Esophagus muscularis mucosa (tissue), 4 donors: ENCODE measurements around the gene LIN9. TPM values are rescaled to one million over a fixed set of nuclear protein-coding genes. Genes with fewer than 3 reads are reported as not detected.
A peak's percentile ranks its signal among the peaks of the same experiment; 100 is the strongest.

Source experiments
- DNase-seq: peaks from one replicate; pipeline ENCODE4 v3.0.0-alpha.2; 2017; ENCODE audit errors: extremely low spot score
- H3K27ac ChIP-seq, 4 donors: fragments of 200-600 bp; sonication (generic); replicated peaks in 1 of 4; 1 replicate in 3 of 4; 2 replicates in 1 of 4; pipeline ENCODE4 v1.5.1; 2016 to 2019; ENCODE audit warnings: mild to moderate bottlenecking in 1 of 4
- H3K27me3 ChIP-seq, 4 donors: fragments of 200-600 bp; sonication (generic); one replicate each; pipeline versions ENCODE4 v1.5.1 to v1.6.0; 2016 to 2019
- H3K36me3 ChIP-seq, 4 donors: fragments of 200-600 bp; sonication (generic); one replicate each; pipeline ENCODE4 v1.5.1; 2016 to 2019
- H3K4me1 ChIP-seq, 4 donors: fragments of 200-600 bp; sonication (generic); one replicate each; pipeline ENCODE4 v1.5.1; 2016 to 2019
- H3K4me3 ChIP-seq, 4 donors: fragments of 200-600 bp; sonication (generic); 1 replicate in 2 of 4; 2 replicates in 2 of 4; pipeline ENCODE4 v1.5.1; 2016 to 2019; ENCODE audit warnings: mild to moderate bottlenecking in 4 of 4, moderate library complexity in 1 of 4
- H3K9me3 ChIP-seq, 4 donors: fragments of 200-600 bp; sonication (generic); 1 replicate in 3 of 4; 2 replicates in 1 of 4; pipeline ENCODE4 v1.5.1; 2016 to 2019
- CTCF ChIP-seq, 3 experiments: fragments of 200-600 bp in 2 of 3; fragments of 450-650 bp in 1 of 3; sonication (generic) in 2 of 3; IDR thresholded peaks; one replicate each; pipeline ENCODE4 v1.5.1; 2017 to 2019; ENCODE audit warnings: antibody characterized with exemption in 3 of 3, mild to moderate bottlenecking in 2 of 3, moderate library complexity in 1 of 3
- EP300 ChIP-seq: sonication (generic); formaldehyde crosslinking; IDR thresholded peaks from one replicate; pipeline ENCODE4 v1.6.1; 2017; ENCODE audit warnings: antibody characterized with exemption
- POLR2A ChIP-seq: fragments of 450-650 bp; IDR thresholded peaks from one replicate; pipeline ENCODE4 v1.6.1; 2017; ENCODE audit warnings: antibody characterized with exemption, moderate library complexity, mild to moderate bottlenecking, low read depth
- POLR2AphosphoS5 ChIP-seq, 2 donors: sonication (generic); formaldehyde crosslinking; IDR thresholded peaks; one replicate each; pipeline ENCODE4 v1.6.1; 2017; ENCODE audit warnings: antibody characterized with exemption in 2 of 2
- WGBS: methylation state at CpG from one replicate; pipeline ENCODE4 v1.1.5; 2018; 5-methylcytosine and 5-hydroxymethylcytosine counted together
- intact Hi-C: fragments of 100-400 bp; cut with DNase I; formaldehyde crosslinking; loops from one replicate; pipeline ENCODE4 v1.15.1; 2023
- total RNA-seq, 4 donors: library from RNA; depleted of rRNA; stranded (reverse); fragments of >200 nt; gene quantifications; one replicate each; pipeline versions ENCODE4 v1.1.0 to v1.2.1, GENCODE V29; 2016

Gene LIN9
- total RNA-seq, 4 donors from 2014 or later: 2.1 to 4.6 (median 2.8) TPM

GRCh38 chr1:226248796-226249195 lies 60.2 kb downstream of the LIN9 start:
- Histone ChIP-seq H3K9me3 (no peaks in the 10 kb centered on the region), H3K4me3 (no peak overlapping the region), H3K4me1 (peaks cover 0 to 11% (median 9%) of the 10 kb centered on the region in 4 donors), H3K27ac (no peak overlapping the region), H3K36me3 (peaks cover 0 to 20% (median 6%) of the 10 kb centered on the region in 4 donors), H3K27me3 (no peaks in the 10 kb centered on the region)
- intact Hi-C loops: no loop called here
- no peak for DNase-seq
- 65% methylated on average over 3 of the region's 3 CpGs for WGBS
- no peak for TF ChIP-seq EP300
- TF ChIP-seq POLR2A: no peak
- TF ChIP-seq CTCF (IDR thresholded peaks at IDR 0.05): no peak
- TF ChIP-seq POLR2AphosphoS5 (IDR thresholded peaks at IDR 0.05): no peak

- H3K27ac ChIP-seq: peak overlapping the region in 3 of 4 donors; percentile 6 to 41 (median 36)
- no peak for DNase-seq
- intact Hi-C loops: no loop called here
- H3K9me3 ChIP-seq: no peaks in the 10 kb centered on the region
- H3K4me3 ChIP-seq: no peak overlapping the region
- TF ChIP-seq EP300 (no peak), POLR2A (no peak), CTCF (IDR thresholded peaks at IDR 0.05) (no peak), POLR2AphosphoS5 (IDR thresholded peaks at IDR 0.05) (no peak)
- 23% methylated on average over 2 of the region's 2 CpGs for WGBS
- peaks cover 0 to 20% (median 6%) of the 10 kb centered on the region in 4 donors for H3K36me3 ChIP-seq
- H3K27me3 ChIP-seq: no peaks in the 10 kb centered on the region
- peaks cover 0 to 11% (median 9%) of the 10 kb centered on the region in 4 donors for H3K4me1 ChIP-seq
Measured at GRCh38 chr1:226248091-226248490, 60.9 kb downstream of the LIN9 start.

- DNase-seq: no peak
- Histone ChIP-seq H3K27me3 (no peaks in the 10 kb centered on the region), H3K27ac (no peak overlapping the region), H3K4me3 (no peak overlapping the region), H3K36me3 (peaks cover 0 to 21% (median 10%) of the 10 kb centered on the region in 4 donors), H3K9me3 (no peaks in the 10 kb centered on the region), H3K4me1 (no peaks in the 10 kb centered on the region)
- no peak for TF ChIP-seq CTCF (IDR thresholded peaks at IDR 0.05)
- TF ChIP-seq POLR2AphosphoS5 (IDR thresholded peaks at IDR 0.05): no peak
- TF ChIP-seq EP300: no peak
- TF ChIP-seq POLR2A: no peak
- 96% methylated on average over 3 of the region's 3 CpGs for WGBS
- intact Hi-C loops: no loop called here
Measured at GRCh38 chr1:226239421-226239820, 69.5 kb downstream of the LIN9 start.

GRCh38 chr1:226236826-226237225 lies 72.1 kb downstream of the LIN9 start:
- WGBS: 83% methylated on average over 1 of the region's 1 CpG
- Histone ChIP-seq H3K9me3 (no peaks in the 10 kb centered on the region), H3K36me3 (peaks cover 0 to 44% (median 12%) of the 10 kb centered on the region in 4 donors), H3K4me3 (no peak overlapping the region), H3K27ac (no peak overlapping the region), H3K4me1 (no peaks in the 10 kb centered on the region), H3K27me3 (no peaks in the 10 kb centered on the region)
- DNase-seq: no peak
- TF ChIP-seq POLR2AphosphoS5 (IDR thresholded peaks at IDR 0.05): no peak
- no peak for TF ChIP-seq POLR2A
- TF ChIP-seq CTCF (IDR thresholded peaks at IDR 0.05): no peak
- intact Hi-C loops: no loop called here

GRCh38 chr1:226233806-226234205 lies 75.2 kb downstream of the LIN9 start:
- TF ChIP-seq POLR2A: no peak
- peaks cover 0 to 51% (median 14%) of the 10 kb centered on the region in 4 donors for H3K36me3 ChIP-seq
- H3K4me1 ChIP-seq: no peaks in the 10 kb centered on the region
- no peak overlapping the region for H3K4me3 ChIP-seq
- intact Hi-C loops: no loop called here
- DNase-seq: no peak
- no peaks in the 10 kb centered on the region for H3K9me3 ChIP-seq
- no peaks in the 10 kb centered on the region for H3K27me3 ChIP-seq
- 94% methylated on average over 3 of the region's 3 CpGs for WGBS
- H3K27ac ChIP-seq: no peak overlapping the region
